ENCODE data around the gene TACR1. TPM values are rescaled to one million over a fixed set of nuclear protein-coding genes. Genes with fewer than 3 reads are reported as not detected.
"Not testable (repeated sequence)": the region's sequence is repeated elsewhere in the genome, so short reads cannot be mapped to it uniquely, and the experiment has no call there.

The TACR1 gene
- total RNA-seq, 1 experiment from 2014 or later, result not detected

GRCh38 chr2:75146606-75147332, 52.6 kb downstream of the TACR1 start:
- DNase-seq (no peak), ATAC-seq (no peak)
- BruUV-seq (replicated peaks), result no TSS peak
- no peak overlapping the region for H3K4me2 ChIP-seq (ENCODE audit: low read length)
- CTCF ChIA-PET, result no interaction called here
- no peaks in the 10 kb centered on the region for H3K79me2 ChIP-seq (ENCODE audit: low read length)
- TF ChIP-seq EZH2 (IDR thresholded peaks at IDR 0.05; ENCODE audit: low read length, unreplicated experiment), result no peak
- no peak for TF ChIP-seq CTCF (conservative IDR thresholded peaks at IDR 0.05; ENCODE audit: low read depth, low read length)
- TF ChIP-seq EZH2phosphoT487 (IDR thresholded peaks at IDR 0.05; ENCODE audit: borderline replicate concordance, low read length), result no peak
- H4K20me1 ChIP-seq (ENCODE audit: low read length), result no peaks in the 10 kb centered on the region
- H3K27ac ChIP-seq (ENCODE audit: low read length), result no peak overlapping the region
- H3K4me1 ChIP-seq (ENCODE audit: insufficient read depth, low read length), result no peaks in the 10 kb centered on the region
- H3K27me3 ChIP-seq (ENCODE audit: low read length), result peaks cover 8% of the 10 kb centered on the region; the same call in 1 of the 2 replicates
- no peaks in the 10 kb centered on the region for H3K36me3 ChIP-seq (ENCODE audit: low read depth, low read length)
- no peak overlapping the region for H2AFZ ChIP-seq (ENCODE audit: low read length)
- H3F3A ChIP-seq (ENCODE audit: low read length, unreplicated experiment), result no peaks in the 10 kb centered on the region
- H3K9me2 ChIP-seq (replicated peaks; ENCODE audit: low read length), result no peaks in the 10 kb centered on the region
- intact Hi-C loops (cut with micrococcal nuclease), result no loop called here
- H3K9me3 ChIP-seq (ENCODE audit: low read length), result no peaks in the 10 kb centered on the region
- no peak overlapping the region for H3K9ac ChIP-seq (ENCODE audit: low read length)
- POLR2A ChIA-PET (ENCODE audit: unreplicated experiment), result no interaction called here
- H3K4me3 ChIP-seq (ENCODE audit: low read length), result no peak overlapping the region

- H3K9me2 ChIP-seq (replicated peaks; ENCODE audit: low read length); intact Hi-C loops (cut with micrococcal nuclease); H3K27ac ChIP-seq (ENCODE audit: low read length); H4K20me1 ChIP-seq (ENCODE audit: low read length); H3K9me3 ChIP-seq (ENCODE audit: low read length); BruUV-seq (replicated peaks); H3K4me3 ChIP-seq (ENCODE audit: low read length); H3K27me3 ChIP-seq (ENCODE audit: low read length); H3K79me2 ChIP-seq (ENCODE audit: low read length); H2AFZ ChIP-seq (ENCODE audit: low read length); H3K36me3 ChIP-seq (ENCODE audit: low read depth, low read length); ATAC-seq; CTCF ChIA-PET; H3K4me2 ChIP-seq (ENCODE audit: low read length); H3K4me1 ChIP-seq (ENCODE audit: insufficient read depth, low read length); POLR2A ChIA-PET (ENCODE audit: unreplicated experiment); DNase-seq; H3F3A ChIP-seq (ENCODE audit: low read length, unreplicated experiment); H3K9ac ChIP-seq (ENCODE audit: low read length): not testable (repeated sequence)
Measured at GRCh38 chr2:75146221-75146605, 53.1 kb downstream of the TACR1 start.

- Histone ChIP-seq H3F3A (ENCODE audit: low read length, unreplicated experiment) (no peaks in the 10 kb centered on the region), H3K4me3 (ENCODE audit: low read length) (no peak overlapping the region), H4K20me1 (ENCODE audit: low read length) (no peaks in the 10 kb centered on the region), H2AFZ (ENCODE audit: low read length) (no peak overlapping the region), H3K27me3 (ENCODE audit: low read length) (peaks cover 8% of the 10 kb centered on the region), H3K9ac (ENCODE audit: low read length) (no peak overlapping the region), H3K4me2 (ENCODE audit: low read length) (no peak overlapping the region), H3K4me1 (ENCODE audit: insufficient read depth, low read length) (no peaks in the 10 kb centered on the region), H3K36me3 (ENCODE audit: low read depth, low read length) (no peaks in the 10 kb centered on the region), H3K9me3 (ENCODE audit: low read length) (no peaks in the 10 kb centered on the region), H3K9me2 (replicated peaks; ENCODE audit: low read length) (no peaks in the 10 kb centered on the region), H3K27ac (ENCODE audit: low read length) (no peak overlapping the region), H3K79me2 (ENCODE audit: low read length) (no peaks in the 10 kb centered on the region)
- intact Hi-C loops (cut with micrococcal nuclease), result no loop called here
- ATAC-seq, result no peak
- CTCF ChIA-PET, result no interaction called here
- BruUV-seq (replicated peaks), result no TSS peak
- POLR2A ChIA-PET (ENCODE audit: unreplicated experiment), result no interaction called here
- no peak for TF ChIP-seq CTCF (conservative IDR thresholded peaks at IDR 0.05; ENCODE audit: low read depth, low read length)
- no peak for TF ChIP-seq EZH2phosphoT487 (IDR thresholded peaks at IDR 0.05; ENCODE audit: borderline replicate concordance, low read length)
- TF ChIP-seq EZH2 (IDR thresholded peaks at IDR 0.05; ENCODE audit: low read length, unreplicated experiment), result no peak
- no peak for DNase-seq
Measured at GRCh38 chr2:75142081-75142480, 57.2 kb downstream of the TACR1 start.
